PC-9 (cell line): ENCODE measurements around the gene MCC. TPM values are rescaled to one million over a fixed set of nuclear protein-coding genes. Genes with fewer than 3 reads are reported as not detected.

ENCODE experiments used
- BruUV-seq: library from RNA; stranded (reverse); fragments of 400-500 nt; replicated peaks from 2 replicates; lab custom pipeline; 2021; lab: Mats Ljungman, UMichigan
- CTCF ChIA-PET: fragments of 300-600 bp; sonication (Branson Sonifier 250); formaldehyde crosslinking; loops from one replicate; lab custom pipeline; 2022; ENCODE audit warnings: antibody characterized with exemption; lab: Charles Lee
- POLR2A ChIA-PET: fragments of 300-600 bp; sonication (Branson Sonifier 250); formaldehyde crosslinking; loops from one replicate; lab custom pipeline; 2022; ENCODE audit warnings: antibody characterized with exemption; ENCODE audit not compliant: unreplicated experiment; lab: Charles Lee
- DNase-seq, 2 experiments: peaks; one replicate each; pipeline versions ENCODE4 v3.0.0 to v3.0.0-alpha.2; 2015 to 2022; ENCODE audit warnings: mixed read lengths in 1 of 2
- H2AFZ ChIP-seq: fragments of 200-600 bp; sonication (generic); 2 replicates; pipeline ENCODE4 v1.8.1; 2017; ENCODE audit warnings: antibody characterized with exemption
- H3F3A ChIP-seq: fragments of 200-600 bp; sonication (generic); 2 replicates; pipeline ENCODE4 v1.8.1; 2017; ENCODE audit warnings: antibody characterized with exemption, mild to moderate bottlenecking, low read depth; ENCODE audit not compliant: insufficient read depth
- H3K27ac ChIP-seq: fragments of 200-600 bp; sonication (generic); 2 replicates; pipeline ENCODE4 v1.6.1; 2016; ENCODE audit warnings: mixed run types
- H3K27me3 ChIP-seq: fragments of 200-600 bp; sonication (generic); 2 replicates; pipeline ENCODE4 v1.6.1; 2016; ENCODE audit warnings: low read depth, mixed run types; ENCODE audit not compliant: insufficient read depth
- H3K36me3 ChIP-seq: fragments of 200-600 bp; sonication (generic); 2 replicates; pipeline ENCODE4 v1.6.1; 2016; ENCODE audit warnings: low read depth, mixed run types
- H3K4me1 ChIP-seq: fragments of 200-600 bp; sonication (generic); replicated peaks from 2 replicates; pipeline ENCODE4 v1.6.1; 2016; ENCODE audit warnings: mixed run types; ENCODE audit not compliant: insufficient read depth
- H3K4me2 ChIP-seq: fragments of 200-600 bp; sonication (generic); 2 replicates; pipeline ENCODE4 v1.6.1; 2017; ENCODE audit warnings: mixed run types
- H3K4me3 ChIP-seq: fragments of 200-600 bp; sonication (generic); 2 replicates; pipeline ENCODE4 v1.6.1; 2016; ENCODE audit warnings: mixed run types
- H3K79me2 ChIP-seq: fragments of 200-600 bp; sonication (generic); 2 replicates; pipeline ENCODE4 v1.6.1; 2017; ENCODE audit warnings: low read depth, mixed run types
- H3K9me2 ChIP-seq: fragments of 200-600 bp; sonication (generic); 2 replicates; pipeline ENCODE4 v1.8.1; 2017; ENCODE audit warnings: mild to moderate bottlenecking; ENCODE audit not compliant: insufficient read depth
- H3K9me3 ChIP-seq: fragments of 200-600 bp; sonication (generic); 2 replicates; pipeline ENCODE4 v1.8.1; 2016; ENCODE audit warnings: low read depth; ENCODE audit not compliant: insufficient read depth
- H4K20me1 ChIP-seq: fragments of 200-600 bp; sonication (generic); 2 replicates; pipeline ENCODE4 v1.8.1; 2017; ENCODE audit not compliant: insufficient read depth
- EZH2 ChIP-seq: fragments of 200-600 bp; sonication (generic); IDR thresholded peaks from 2 replicates; pipeline ENCODE4 v1.8.0; 2017; ENCODE audit warnings: antibody characterized with exemption, low read depth
- intact Hi-C: fragments of 100-400 bp; cut with micrococcal nuclease; formaldehyde crosslinking; loops from one replicate; pipeline ENCODE4 v1.10.0; 2022; ENCODE audit not compliant: unreplicated experiment
- total RNA-seq: library from RNA; stranded (reverse); gene quantifications from 2 replicates; pipeline ENCODE4 v1.2.3, GENCODE V29; 2021
- TF ChIP-seq, protein P1 (sequence below): fragments of 200-600 bp; sonication (generic); conservative IDR thresholded peaks from 2 replicates; pipeline ENCODE4 v1.6.1; 2017; ENCODE audit warnings: mixed run types, antibody characterized with exemption, mild to moderate bottlenecking, moderate library complexity

MCC gene
- total RNA-seq, 1 experiment from 2014 or later: 2.5 TPM

DNA sequence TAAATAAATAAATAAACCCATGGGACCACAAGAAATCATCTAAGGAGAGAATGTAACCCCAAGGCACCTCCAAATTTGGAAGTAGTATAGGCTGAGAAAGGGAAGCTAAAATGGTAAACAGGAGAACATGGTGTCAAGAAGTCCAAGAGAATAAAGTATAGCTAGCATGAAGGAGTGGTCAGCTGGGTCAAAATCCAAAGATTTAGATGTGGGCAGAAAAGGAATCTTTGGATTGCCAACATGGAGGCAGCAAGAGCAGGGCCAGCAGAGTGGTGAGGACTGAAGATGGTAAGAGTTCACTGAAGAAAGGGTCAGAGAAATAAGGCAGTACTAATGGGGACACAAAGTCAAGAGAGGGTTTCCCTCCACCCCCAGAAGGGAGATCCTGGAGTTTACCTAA, 106.5 kb downstream of the MCC start:
- no TSS peak for BruUV-seq
- Histone ChIP-seq H3K27me3 (no peaks in the 10 kb centered on the region), H4K20me1 (no peaks in the 10 kb centered on the region), H3K9me2 (no peaks in the 10 kb centered on the region), H3K4me3 (no peak overlapping the region), H3K9me3 (no peaks in the 10 kb centered on the region), H3K79me2 (no peaks in the 10 kb centered on the region), H3K27ac (no peak overlapping the region), H2AFZ (no peak overlapping the region), H3K36me3 (no peaks in the 10 kb centered on the region), H3F3A (no peaks in the 10 kb centered on the region), H3K4me2 (no peak overlapping the region), H3K4me1 (no peaks in the 10 kb centered on the region)
- DNase-seq: no peak
- TF ChIP-seq, protein P1, sequence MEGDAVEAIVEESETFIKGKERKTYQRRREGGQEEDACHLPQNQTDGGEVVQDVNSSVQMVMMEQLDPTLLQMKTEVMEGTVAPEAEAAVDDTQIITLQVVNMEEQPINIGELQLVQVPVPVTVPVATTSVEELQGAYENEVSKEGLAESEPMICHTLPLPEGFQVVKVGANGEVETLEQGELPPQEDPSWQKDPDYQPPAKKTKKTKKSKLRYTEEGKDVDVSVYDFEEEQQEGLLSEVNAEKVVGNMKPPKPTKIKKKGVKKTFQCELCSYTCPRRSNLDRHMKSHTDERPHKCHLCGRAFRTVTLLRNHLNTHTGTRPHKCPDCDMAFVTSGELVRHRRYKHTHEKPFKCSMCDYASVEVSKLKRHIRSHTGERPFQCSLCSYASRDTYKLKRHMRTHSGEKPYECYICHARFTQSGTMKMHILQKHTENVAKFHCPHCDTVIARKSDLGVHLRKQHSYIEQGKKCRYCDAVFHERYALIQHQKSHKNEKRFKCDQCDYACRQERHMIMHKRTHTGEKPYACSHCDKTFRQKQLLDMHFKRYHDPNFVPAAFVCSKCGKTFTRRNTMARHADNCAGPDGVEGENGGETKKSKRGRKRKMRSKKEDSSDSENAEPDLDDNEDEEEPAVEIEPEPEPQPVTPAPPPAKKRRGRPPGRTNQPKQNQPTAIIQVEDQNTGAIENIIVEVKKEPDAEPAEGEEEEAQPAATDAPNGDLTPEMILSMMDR: no peak
- no peak for TF ChIP-seq EZH2
- intact Hi-C loops: no loop called here
- ChIA-PET POLR2A (no interaction called here), CTCF (no interaction called here)

DNA sequence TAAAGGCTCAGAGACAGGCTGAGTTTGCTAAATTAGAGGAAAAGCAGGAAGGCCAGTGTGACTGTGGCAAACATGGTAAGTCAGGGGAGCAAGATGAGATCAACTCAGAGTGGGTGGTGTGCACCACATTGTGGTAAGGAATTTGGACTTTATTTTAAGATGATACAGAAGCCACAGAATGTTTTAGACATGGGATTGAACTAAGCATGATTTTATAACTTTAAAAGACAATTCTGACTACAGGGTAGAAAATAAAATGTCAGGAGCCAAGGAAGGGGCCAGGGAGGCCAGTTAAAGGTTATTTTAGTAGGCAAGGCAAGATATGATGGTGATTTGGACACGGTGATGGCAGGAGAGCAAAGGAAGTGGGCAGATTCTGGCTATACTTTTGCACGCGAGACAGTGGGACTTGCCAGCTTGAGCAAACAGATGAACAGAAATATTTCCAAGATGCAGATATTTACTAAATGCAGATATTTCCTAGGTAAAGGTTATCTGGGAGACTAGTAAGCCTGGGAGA, 107.4 kb downstream of the MCC start:
- Histone ChIP-seq H4K20me1 (no peaks in the 10 kb centered on the region), H3K9me2 (no peaks in the 10 kb centered on the region), H3K9me3 (no peaks in the 10 kb centered on the region), H3K4me3 (no peak overlapping the region), H3F3A (no peaks in the 10 kb centered on the region), H3K36me3 (no peaks in the 10 kb centered on the region), H2AFZ (no peak overlapping the region), H3K79me2 (no peaks in the 10 kb centered on the region), H3K4me1 (no peaks in the 10 kb centered on the region), H3K27me3 (no peaks in the 10 kb centered on the region), H3K4me2 (no peak overlapping the region), H3K27ac (no peak overlapping the region)
- intact Hi-C loops: no loop called here
- POLR2A ChIA-PET: no interaction called here
- CTCF ChIA-PET: no interaction called here
- no TSS peak for BruUV-seq
- no peak for TF ChIP-seq EZH2
- TF ChIP-seq, protein P1: no peak
- DNase-seq: no peak

DNA sequence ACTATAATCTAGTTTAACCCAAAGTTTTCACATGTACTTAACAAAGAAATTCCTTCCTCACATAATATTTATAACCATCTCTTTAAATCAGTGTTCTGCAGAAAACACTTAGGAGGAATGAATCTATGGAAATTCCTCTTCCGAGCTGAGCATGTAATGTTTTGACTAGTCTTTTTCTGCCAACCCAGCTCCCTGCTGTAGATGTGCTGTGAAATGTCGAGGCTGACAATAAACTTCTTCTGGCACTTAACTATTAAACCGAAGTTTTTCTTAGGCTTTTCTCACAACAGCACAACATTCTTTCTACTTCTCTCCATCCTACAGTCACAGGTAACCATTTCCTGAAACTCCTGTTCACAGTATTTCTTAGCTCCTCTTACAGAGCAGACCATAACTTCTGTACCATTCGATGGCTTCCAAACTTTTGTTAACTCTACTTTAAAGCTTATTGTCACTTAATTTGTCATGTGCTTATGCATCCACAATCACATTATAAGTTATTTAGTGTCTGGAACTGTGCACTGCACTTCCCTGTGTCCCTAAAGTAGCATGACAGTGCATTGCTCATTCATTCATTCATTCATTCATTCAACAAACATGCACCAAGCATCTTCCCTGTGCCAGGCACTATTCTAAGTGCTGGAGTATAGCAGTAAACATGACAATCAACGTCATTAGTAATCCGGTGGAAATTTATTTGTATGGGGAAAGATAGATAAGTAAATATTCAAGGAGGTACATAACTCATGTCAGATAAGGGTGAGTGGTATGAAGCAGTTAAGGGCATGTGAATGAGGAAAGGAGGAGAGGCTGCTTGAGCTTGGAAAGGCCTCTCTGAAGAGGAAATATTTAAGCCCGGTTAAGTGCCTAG, 108.1 kb downstream of the MCC start:
- Histone ChIP-seq H3K27ac (no peak overlapping the region), H3K36me3 (no peaks in the 10 kb centered on the region), H3K79me2 (no peaks in the 10 kb centered on the region), H3K9me2 (no peaks in the 10 kb centered on the region), H3K27me3 (no peaks in the 10 kb centered on the region), H2AFZ (no peak overlapping the region), H4K20me1 (no peaks in the 10 kb centered on the region), H3K4me2 (no peak overlapping the region), H3K4me3 (no peak overlapping the region), H3F3A (no peaks in the 10 kb centered on the region), H3K4me1 (no peaks in the 10 kb centered on the region), H3K9me3 (no peaks in the 10 kb centered on the region)
- no peak for DNase-seq
- POLR2A ChIA-PET: interaction anchor here (0.6 to 0.7 kb wide), 2 partner anchors 14 to 41 kb away, joined by 3 to 5 read pairs; no protein-coding TSS in a partner anchor
- intact Hi-C loops: loop anchor here (1.0 kb wide), 2 partner anchors 133 to 226 kb away; partner anchors contain the start of gene YTHDC2
- TF ChIP-seq, protein P1: no peak
- no peak for TF ChIP-seq EZH2
- BruUV-seq: no TSS peak
- CTCF ChIA-PET: interaction anchor here (0.9 to 1.3 kb wide), 2 partner anchors 43 to 131 kb away, joined by 3 to 6 read pairs; no protein-coding TSS in a partner anchor
